ENCODE results near the gene NELFB.
"Not testable (repeated sequence)": the region's sequence is repeated elsewhere in the genome, so short reads cannot be mapped to it uniquely, and the experiment has no call there.

NELFB gene

GRCh38 chr9:137247916-137248175 lies 7.3 kb upstream of the NELFB start:
- no peak for DNase-seq

GRCh38 chr9:137250329-137251193 lies 4.6 kb upstream of the NELFB start:
- no peak for DNase-seq

DNA sequence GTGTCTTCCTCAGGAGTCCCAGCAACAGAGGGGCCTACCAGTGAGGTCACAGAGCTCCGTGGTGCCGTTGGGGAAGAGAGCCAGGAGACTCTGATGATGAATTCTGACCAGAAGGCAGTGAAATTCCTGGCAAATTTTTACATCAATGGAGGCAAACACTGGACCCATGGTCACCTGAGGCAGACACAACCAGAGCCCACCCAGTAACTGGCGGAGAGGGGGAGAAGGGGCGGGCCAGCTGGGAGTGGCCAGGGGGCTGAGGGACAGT lies 4.0 kb upstream of the NELFB start, which contains the start of gene STPG3:
TSS of gene STPG3 (plus strand) at position 93 of the 268 bp plus-strand sequence. CDS start at position 94, 1 bp downstream.
- no peak for DNase-seq

- DNase-seq: no peak
Measured at GRCh38 chr9:137251490-137252268, 3.4 kb upstream of the NELFB start.

DNA sequence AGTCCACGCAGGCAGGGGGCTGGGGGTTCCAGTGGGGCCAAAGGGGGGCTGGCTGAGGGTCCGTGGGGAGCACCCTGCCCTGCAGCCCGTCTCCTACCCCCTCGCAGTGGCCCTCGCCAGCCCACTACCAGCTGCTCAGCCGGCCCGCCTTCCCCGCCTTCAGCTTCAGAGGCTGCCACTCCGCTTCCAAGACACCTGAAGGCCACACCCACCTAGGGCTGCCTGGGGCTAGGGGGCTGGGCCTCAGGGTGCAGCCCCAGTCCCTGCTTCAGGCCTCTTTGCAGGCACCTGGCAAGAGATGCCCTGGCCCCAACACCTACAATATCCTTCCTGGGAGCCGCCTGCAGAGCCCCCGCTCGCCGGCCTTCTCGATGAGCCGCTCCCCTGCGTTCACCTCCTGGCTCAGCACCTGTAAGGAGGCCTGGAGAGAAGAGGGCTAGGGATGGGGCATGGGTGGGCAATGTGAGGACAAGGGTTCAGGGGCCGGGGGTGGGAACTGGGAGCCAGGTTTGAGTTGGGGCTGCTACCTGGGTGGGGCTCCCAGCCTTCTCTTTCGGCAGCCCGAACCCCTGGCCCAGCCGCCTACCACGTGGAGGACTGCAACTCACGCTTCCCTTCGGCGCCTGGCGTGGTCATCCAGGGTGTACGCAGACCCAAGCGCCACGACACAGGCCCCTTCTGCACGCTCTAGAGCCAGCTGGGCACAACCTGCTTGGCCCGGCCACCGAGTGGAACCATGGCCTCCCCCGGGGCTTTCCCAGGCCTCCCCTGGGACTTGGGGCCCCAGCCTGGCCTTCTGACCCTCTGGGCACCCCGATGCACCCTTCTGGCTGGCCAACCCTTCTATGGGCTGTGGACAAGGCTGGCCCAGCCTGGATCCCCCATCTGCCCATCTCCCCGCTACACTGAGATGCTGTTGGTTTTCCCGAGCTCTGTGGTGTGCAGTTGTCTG lies 2.3 kb upstream of the NELFB start:
- peak; percentile 10 for DNase-seq

GRCh38 chr9:137253717-137254623 lies 1.2 kb upstream of the NELFB start:
- no peak for DNase-seq

DNA sequence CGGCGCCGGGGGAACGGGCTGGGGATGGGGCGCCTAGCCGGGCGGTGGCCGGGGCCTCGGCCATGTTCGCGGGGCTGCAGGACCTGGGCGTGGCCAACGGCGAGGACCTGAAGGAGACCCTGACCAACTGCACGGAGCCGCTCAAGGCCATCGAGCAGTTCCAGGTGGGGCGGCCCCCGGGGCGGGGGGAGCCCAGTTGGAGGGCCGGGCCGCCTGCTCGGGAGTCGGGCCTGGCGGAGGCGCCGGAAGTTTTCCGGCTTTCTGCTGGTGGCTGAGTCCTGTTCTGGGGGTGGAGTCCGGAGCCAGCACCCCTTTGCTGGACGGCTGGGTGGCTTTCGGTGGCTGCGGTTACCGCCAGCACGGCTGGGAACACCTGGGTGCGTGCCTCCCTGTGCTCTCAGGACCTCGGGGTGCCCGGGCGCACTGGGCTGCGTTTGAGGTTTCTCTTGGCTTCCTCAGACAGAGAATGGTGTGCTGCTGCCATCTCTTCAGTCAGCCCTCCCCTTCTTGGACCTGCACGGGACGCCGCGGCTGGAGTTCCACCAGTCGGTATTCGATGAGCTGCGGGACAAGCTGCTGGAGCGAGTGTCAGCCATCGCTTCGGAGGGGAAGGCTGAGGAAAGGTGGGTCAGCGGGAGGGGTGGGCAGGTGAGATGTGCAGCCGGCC lies 454 bp downstream of the NELFB start:
- DNase-seq: no peak

DNA sequence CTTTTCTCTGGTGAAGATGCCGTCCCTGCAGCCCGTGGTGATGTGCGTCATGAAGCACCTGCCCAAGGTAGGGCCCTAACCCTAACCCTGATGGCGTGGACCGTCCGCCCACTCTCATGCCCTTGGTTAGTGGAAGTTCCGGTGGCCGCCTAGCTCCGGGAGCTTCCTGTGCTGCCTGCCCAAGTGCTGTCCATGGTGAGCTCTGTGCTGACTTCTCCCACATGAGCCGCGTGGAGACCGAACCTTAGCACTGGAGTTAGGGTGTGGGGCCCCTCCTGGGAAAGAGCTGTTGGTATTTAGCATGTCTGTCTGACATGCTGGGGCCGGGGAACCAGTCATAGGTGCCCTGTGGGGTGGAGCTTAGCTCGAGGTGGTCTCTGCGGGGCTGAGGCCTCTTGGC lies 1.2 kb downstream of the NELFB start:
- no peak for DNase-seq

DNA sequence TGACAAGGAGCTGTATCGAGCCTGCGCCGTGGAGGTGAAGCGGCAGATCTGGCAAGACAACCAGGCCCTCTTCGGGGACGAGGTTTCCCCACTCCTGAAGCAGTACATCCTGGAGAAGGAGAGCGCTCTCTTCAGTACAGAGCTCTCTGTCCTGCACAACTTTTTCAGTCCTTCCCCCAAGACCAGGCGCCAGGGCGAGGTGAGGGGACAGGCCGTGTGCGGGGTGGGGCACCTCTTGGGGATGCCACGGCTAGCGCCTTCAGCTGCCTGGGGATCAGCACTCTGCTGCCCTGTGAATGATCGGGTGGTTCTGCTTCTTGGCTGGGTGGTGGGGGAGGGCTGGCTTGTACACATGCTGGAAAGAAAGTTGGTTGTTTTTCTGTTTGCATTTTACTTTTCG lies 1.7 kb downstream of the NELFB start:
- no peak for DNase-seq

- not testable (repeated sequence) for DNase-seq
Measured at GRCh38 chr9:137262173-137262908, 7.2 kb downstream of the NELFB start.

DNA sequence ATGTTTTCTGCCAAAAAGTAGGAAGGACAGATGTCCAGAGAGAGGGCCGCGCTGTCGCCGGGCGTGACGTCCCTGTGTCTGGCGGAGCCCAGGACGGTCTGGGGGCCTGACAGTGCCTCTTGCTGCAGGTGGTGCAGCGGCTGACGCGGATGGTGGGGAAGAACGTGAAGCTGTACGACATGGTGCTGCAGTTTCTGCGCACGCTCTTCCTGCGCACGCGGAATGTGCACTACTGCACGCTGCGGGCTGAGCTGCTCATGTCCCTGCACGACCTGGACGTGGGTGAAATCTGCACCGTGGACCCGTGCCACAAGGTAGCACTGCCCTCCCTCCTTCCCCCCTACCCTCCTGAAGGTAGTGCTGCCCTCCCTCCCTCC lies 7.8 kb downstream of the NELFB start:
- DNase-seq: no peak

- DNase-seq: no peak
Measured at GRCh38 chr9:137263506-137263905, 8.4 kb downstream of the NELFB start.

DNA sequence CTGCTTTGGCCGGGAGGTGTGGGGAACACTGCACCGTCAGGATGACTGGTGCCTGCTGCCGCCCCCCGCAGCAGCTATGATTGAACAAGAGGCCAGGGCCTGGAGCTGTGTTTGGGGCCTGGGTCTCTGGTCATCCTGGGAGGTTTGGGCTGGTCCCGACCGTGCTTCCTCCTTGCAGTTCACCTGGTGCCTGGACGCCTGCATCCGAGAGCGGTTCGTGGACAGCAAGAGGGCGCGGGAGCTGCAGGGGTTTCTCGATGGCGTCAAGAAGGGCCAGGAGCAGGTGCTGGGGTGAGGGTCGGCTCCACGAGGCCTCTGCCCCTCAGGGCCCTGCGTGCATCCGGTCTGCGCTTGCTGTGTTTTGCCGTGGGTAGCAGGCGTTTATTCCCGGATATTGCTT lies 8.9 kb downstream of the NELFB start:
- no peak for DNase-seq

- no peak for DNase-seq
Measured at GRCh38 chr9:137265496-137266161, 10.5 kb downstream of the NELFB start.

DNA sequence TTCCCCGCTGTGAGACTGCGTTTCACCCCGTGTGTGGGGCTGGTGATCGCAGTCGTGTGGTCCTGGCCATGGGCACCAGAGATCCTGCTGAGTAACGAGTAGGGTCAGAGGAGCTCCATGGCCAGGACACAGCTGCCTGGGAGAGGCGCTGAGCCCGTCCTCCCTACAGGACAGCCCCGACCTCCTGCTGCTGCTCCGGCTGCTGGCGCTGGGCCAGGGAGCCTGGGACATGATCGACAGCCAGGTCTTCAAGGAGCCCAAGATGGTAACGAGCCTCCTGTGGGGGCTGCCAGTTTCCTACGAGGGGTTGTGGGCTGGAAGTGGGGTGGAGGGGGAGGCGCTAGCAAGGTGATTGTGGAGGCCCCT lies 11.0 kb downstream of the NELFB start:
- DNase-seq: no peak

DNA sequence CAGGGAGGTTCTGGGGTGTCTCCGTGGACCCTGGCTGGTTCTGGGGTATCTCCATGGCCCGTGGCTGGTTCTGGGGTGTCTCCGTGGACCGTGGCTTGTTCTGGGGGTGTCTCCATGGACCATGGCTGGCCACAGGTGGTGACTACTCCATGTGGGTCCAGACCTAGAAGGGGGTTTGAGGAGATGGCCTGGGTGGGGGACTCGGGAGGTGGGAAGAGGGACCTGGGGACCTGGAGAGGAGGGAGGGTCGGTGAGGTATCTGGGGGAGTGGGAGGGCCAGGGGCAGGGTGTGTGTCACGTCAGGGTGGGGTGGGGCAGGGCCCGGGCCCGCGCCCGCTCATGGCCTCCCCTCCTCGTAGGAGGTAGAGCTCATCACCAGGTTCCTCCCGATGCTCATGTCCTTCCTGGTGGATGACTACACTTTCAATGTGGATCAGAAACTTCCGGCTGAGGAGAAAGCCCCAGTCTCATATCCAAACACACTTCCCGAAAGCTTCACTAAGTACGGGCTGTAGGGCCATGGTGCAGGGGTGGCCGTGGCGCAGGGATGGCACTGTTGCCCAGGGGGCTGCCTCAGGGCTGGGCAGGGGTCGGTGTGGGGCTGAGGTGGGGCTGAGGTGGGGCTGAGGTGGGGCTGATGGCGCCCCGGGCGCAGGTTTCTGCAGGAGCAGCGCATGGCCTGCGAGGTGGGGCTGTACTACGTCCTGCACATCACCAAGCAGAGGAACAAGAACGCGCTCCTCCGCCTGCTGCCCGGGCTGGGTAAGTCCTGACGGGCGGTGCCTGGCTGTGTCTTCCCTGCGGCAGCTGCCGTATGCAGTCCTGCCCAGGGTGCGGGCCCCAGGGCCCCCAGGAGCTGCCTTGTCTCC lies 11.7 kb downstream of the NELFB start:
- DNase-seq: no peak

GRCh38 chr9:137267933-137268355 lies 12.8 kb downstream of the NELFB start:
- DNase-seq: no peak

DNA sequence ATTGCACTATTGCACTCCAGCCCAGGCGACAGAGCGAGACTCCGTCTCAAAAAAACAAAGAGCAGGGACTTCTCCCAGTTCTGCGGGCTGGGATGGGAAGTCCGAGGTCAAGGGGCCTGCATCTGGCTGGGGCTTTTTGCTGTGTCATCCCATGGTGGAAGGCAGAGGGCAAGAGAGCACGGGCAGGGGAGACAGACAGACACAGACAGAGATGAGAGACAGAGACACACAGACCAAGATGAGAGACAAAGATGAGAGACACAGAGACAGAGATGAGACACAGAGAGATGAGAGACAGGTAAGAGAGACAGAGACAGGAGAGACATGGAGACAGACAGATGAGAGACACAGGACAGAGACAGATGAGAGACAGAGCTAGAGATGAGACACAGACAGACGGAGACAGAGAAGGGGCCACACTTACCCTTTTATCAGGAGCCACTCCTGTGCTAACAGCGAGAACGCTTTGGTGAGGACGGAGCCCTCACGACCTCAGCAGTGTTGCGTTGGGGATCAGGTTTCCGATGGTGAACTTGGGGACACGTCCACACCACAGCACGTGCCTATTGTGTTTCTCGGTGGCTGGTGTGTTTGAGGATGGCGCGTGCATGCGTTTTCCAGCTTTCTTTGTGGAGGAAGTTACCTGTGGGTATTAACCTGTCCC lies 13.5 kb downstream of the NELFB start:
- no peak for DNase-seq

DNA sequence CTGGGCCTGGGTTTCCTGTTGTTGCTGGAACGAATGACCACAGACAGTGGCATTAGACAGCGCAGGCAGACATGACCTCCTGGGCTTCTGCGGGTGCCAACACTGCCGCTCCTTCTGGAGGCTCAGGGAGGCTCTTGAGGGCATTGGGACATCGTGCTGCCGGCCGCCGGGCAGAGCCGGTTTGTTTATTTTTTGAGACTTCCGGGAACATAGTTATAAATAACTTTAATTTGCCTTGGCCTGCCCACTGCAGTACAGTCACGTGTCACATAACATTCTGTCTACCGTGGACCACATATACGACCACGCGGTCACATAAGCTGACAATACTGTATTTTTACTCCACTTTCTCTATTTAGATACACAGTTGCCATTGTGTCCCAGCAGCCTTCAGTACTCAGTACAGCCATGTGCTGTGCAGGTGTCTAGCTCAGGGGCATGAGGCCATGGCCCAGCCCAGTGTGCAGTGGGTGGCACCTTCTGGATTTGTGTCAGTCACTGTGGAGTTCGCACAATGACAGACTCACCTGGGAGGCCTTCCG lies 14.2 kb downstream of the NELFB start:
- DNase-seq: no peak

All from NCI-H526 treated with DMSO at 0.1 percent for 48 hours (cell line).